Mononuclear cell (primary cell): Measurements from ENCODE around the gene SNCAIP. TPM values are rescaled to one million over a fixed set of nuclear protein-coding genes. Genes with fewer than 3 reads are reported as not detected.

Source experiments
- H3K27me3 ChIP-seq: 2 replicates; pipeline ENCODE4 v1.6.0; 2011; ENCODE audit warnings: low read length, control low read depth; ENCODE audit not compliant: insufficient read depth
- H3K4me1 ChIP-seq: 2 replicates; pipeline ENCODE4 v1.5.1; 2011; ENCODE audit warnings: mild to moderate bottlenecking, low read length, control low read depth; ENCODE audit not compliant: insufficient read depth
- H3K4me3 ChIP-seq: 2 replicates; pipeline ENCODE4 v1.5.1; 2011; ENCODE audit warnings: mild to moderate bottlenecking, low read length, moderate library complexity
- H3K9me3 ChIP-seq: 2 replicates; pipeline ENCODE4 v1.5.1; 2011; ENCODE audit warnings: low read depth, mild to moderate bottlenecking, control low read depth, low read length
- total RNA-seq: library from RNA; depleted of rRNA; stranded (reverse); fragments of >200 nt; gene quantifications from one replicate; pipeline ENCODE4 v1.2.3, GENCODE V29; 2012

The SNCAIP gene
- total RNA-seq, 1 donor: not detected

DNA sequence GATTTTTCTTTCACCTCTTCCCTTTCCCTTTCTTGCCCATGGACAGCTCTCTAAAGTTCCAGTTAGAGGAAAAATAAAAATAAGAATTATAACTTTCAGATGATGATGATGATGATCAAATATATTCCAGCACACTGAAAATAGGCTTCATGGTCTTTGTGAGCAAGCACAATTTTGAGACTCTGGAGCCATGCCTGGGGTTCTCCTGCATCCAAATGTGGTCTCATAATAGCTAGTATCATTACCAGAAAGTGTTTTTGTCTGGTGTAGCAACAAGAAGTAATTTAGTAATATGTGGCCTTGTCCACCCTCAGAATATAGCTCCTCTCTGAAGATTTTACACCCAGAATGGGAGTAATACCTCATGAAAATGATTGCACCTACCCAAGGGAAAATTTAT lies 150.4 kb downstream of the SNCAIP start:
- no peaks in the 10 kb centered on the region for H3K27me3 ChIP-seq

DNA sequence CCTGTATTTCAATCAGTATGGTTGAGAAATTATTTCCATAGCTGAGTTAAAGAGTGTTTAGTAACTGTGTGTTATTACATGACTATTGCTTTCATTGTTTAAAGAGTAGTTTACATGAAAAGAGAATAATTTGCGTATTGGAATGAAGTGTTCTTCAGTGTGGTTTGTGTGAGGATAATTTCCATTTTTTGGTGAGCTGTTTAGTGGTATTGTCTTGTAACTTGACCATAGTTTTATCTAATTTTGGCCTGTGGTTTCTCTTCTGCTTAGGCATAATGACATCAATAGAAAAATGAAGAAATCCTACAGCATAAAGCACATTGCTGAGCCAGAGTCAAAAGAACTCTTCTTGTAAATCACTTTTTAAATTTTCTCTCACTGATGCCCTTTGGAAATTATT lies 151.2 kb downstream of the SNCAIP start:
- H3K4me1 ChIP-seq: no peaks in the 10 kb centered on the region
- no peak overlapping the region for H3K4me3 ChIP-seq
- no peaks in the 10 kb centered on the region for H3K9me3 ChIP-seq
- no peaks in the 10 kb centered on the region for H3K27me3 ChIP-seq

More for the DNA sequence above, 150.4 kb downstream of the SNCAIP start:
- Histone ChIP-seq H3K4me1 (no peaks in the 10 kb centered on the region), H3K9me3 (no peaks in the 10 kb centered on the region), H3K4me3 (no peak overlapping the region)

DNA sequence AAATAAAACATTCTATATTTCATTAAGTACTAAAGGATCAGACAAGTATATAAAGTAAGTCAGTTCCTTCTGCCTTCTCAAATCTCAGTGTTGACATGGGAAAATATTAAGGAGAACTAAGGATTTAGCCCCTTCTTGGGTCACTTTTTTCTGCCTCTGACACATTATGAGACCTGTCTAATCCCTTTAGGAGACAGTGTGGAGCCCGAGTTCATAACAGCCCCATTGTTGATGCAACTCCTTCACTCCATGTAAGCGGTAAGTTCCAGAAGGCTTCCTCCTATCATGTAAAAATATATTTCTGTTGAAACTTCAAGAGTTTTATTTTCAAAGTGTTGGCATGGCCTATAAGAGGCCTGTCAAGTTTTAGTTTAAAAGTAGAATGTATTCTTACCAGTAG lies 152.2 kb downstream of the SNCAIP start:
- Histone ChIP-seq H3K4me1 (no peaks in the 10 kb centered on the region), H3K9me3 (no peaks in the 10 kb centered on the region), H3K4me3 (no peak overlapping the region), H3K27me3 (no peaks in the 10 kb centered on the region)

DNA sequence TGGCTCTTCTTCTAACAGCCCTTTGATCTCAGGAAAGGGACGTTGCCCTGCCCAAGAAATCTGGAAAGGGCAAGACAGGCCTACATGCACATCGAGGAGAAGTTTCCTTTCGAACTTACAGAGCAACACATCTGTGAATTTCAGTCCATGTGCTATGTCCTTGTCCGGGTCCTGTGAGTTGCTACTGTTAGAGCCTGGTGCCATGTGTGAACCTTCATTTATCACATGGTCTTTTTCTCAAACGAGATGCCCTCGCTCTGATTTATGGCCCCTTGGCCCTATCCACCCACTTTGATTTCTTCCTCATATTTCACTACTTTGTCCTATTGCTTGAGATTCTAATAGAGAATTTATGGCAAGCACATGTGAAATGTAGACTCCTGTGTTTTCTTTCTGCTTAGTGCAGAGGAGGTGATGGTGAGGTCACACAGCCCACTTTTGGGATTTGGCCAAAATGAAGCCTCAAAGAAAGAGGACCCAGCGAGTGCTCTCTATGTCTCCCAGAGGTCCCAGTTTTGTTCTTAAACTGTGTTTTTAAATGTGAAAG lies 153.1 kb downstream of the SNCAIP start:
- H3K4me3 ChIP-seq: no peak overlapping the region
- no peaks in the 10 kb centered on the region for H3K27me3 ChIP-seq
- H3K4me1 ChIP-seq: no peaks in the 10 kb centered on the region
- no peaks in the 10 kb centered on the region for H3K9me3 ChIP-seq

DNA sequence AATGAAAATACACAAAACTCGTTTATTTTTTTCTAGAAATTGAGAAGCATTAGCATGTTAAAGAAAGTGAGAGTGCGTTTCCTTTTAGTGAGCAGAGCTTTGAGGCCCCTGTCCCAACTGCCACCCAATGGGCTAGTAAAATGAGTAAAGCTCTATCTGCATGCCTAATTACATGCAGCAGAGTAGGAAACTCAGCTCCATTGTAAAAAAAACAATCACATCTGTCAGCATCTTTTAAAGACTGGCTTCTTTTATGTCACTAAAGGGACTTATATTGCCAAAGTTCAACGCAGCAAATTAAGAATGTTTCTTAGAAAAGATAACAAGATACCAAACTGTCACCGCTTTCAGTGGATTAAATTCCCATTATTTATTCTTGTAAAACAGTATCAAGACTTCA lies 154.0 kb downstream of the SNCAIP start:
- H3K4me1 ChIP-seq: no peaks in the 10 kb centered on the region
- no peaks in the 10 kb centered on the region for H3K9me3 ChIP-seq
- H3K4me3 ChIP-seq: no peak overlapping the region
- no peaks in the 10 kb centered on the region for H3K27me3 ChIP-seq

DNA sequence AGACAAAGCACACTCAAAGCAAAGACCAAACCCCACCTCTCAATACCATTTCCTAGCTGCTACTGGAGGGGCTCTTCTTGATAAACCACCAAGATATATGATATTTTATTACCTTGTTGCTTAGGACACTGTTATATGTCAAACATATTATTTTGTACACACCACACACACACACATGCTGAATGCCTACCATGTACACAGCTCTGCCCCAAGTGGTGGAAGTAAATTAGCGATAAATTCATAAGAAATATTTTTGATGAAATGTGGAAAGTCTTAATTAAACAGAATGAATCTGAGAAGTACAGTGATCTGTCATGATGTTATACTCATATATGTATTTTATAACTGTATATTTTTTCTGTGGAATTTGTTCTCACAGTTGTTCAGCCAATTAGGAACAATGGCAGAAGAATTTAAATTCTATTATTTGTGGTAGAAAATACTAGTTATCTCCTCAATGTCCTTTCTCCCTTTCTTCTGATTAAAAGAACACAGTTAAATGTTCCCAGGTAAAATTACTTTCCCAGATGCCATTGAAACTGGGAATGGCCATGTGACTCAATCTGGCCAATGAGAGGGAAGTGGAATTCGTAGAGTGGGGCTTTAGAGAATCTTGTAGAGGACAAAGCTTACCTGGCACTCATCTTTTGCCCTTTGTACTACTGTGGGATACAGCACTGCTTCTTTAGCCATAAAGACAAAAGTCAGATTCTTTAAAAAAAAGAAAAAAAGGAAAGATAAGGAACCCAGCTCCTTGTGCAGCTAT lies 156.5 kb downstream of the SNCAIP start:
- no peaks in the 10 kb centered on the region for H3K27me3 ChIP-seq
- H3K4me1 ChIP-seq: peaks cover 6% of the 10 kb centered on the region

DNA sequence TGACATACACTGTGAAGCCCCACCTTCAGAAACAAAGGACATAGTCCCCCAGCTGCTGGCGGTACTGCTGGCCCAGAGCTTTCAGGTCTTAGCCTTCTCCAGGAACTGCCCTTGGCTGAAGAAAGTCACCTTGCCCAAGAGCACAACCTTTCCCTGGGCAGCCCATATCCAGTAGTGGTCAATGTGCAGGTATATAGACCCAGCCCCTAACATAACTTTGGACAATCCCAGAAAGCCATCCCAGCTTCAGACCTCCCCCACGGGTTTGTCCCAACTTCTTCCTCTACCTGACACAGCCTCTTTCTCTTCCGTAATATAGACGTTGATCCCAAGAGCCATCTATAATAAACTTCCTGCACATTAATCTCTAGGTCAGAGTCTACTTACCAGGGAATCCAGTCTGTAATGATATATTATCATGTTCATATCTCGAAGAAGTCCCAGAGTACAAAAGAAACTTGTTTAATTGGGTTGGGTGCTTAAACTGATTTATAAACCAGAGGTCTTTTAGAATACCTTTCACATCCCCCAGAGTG lies 157.4 kb downstream of the SNCAIP start:
- H3K4me1 ChIP-seq: peaks cover 8% of the 10 kb centered on the region
- H3K27me3 ChIP-seq: no peaks in the 10 kb centered on the region
- no peaks in the 10 kb centered on the region for H3K9me3 ChIP-seq

More for the DNA sequence above, 156.5 kb downstream of the SNCAIP start:
- Histone ChIP-seq H3K4me3 (no peak overlapping the region), H3K9me3 (no peaks in the 10 kb centered on the region)

DNA sequence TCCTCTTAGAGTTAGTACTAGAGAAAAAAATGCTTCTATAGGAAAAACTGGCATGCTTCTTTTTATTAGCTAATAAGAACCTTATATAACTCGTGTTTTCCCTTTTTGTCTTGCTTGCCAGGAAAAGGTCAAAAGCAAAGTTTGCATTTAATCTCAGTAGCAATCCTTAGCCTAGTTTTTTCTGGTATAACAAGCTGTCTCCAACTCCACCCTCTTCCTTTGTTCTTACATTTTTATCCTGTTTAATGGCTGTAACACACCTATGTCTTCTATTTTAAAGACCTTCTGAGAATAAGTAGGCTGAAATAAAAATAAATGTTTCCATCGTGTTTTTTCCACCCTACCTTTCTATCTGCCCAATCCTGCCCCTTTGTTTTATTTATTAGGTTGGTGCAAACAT lies 158.3 kb downstream of the SNCAIP start:
- H3K4me1 ChIP-seq: peaks cover 8% of the 10 kb centered on the region

More for the DNA sequence above, 157.4 kb downstream of the SNCAIP start:
- no peak overlapping the region for H3K4me3 ChIP-seq

DNA sequence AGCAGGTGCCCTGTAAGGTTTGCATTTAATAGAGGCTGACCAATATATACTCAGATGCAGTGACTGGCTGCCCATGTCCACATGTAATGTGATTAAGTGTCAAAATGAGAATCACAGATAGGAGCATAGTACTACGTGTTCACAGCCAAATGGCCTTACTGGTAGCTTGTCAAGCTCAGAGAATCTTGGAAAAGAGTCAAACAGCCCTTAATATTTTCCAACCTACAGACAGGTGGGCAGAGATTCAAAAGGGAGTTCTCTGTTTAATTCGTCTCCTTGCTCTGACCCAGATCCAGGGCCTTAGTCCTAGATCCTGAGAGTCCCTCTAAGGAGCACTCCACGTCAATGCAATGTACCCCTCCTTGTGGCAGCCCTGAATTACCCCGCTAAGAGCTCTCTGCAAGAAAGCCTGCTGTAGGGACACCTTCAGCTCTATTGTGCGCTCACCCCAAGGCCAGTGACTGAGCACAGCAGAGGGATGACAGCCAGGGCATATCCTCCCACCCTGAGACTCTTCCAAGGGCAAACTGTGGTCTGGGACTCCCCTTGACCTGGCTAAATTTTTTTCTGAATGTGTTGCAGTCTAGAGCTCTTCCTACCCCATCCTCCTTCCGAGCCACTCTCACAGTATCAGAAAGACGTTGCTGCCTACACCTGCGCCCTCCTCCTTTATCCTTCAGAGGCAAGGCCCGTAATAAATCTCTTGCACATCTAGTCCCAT lies 159.2 kb downstream of the SNCAIP start:
- Histone ChIP-seq H3K9me3 (no peaks in the 10 kb centered on the region), H3K4me1 (peaks cover 8% of the 10 kb centered on the region), H3K4me3 (no peak overlapping the region), H3K27me3 (no peaks in the 10 kb centered on the region)

More for the DNA sequence above, 158.3 kb downstream of the SNCAIP start:
- H3K9me3 ChIP-seq: no peaks in the 10 kb centered on the region
- H3K4me3 ChIP-seq: no peak overlapping the region
- no peaks in the 10 kb centered on the region for H3K27me3 ChIP-seq

DNA sequence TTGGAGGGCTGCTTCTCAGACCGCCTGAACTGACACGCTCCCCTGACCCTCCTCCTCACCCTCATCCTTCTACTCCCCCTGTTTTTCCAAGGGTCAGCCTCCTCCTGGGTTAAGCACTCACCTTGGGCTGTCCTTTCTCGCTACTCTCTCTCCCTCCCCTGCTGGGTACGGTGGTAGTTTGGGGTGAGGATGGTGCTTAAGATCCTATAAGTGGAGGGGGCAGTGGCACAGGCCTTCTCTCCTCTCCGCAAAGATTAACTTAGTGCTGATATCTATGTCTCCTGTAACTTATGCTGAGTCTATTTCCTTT lies 159.7 kb downstream of the SNCAIP start:
- H3K9me3 ChIP-seq: no peaks in the 10 kb centered on the region
- H3K4me3 ChIP-seq: no peak overlapping the region
- H3K27me3 ChIP-seq: no peaks in the 10 kb centered on the region
- H3K4me1 ChIP-seq: peaks cover 8% of the 10 kb centered on the region

DNA sequence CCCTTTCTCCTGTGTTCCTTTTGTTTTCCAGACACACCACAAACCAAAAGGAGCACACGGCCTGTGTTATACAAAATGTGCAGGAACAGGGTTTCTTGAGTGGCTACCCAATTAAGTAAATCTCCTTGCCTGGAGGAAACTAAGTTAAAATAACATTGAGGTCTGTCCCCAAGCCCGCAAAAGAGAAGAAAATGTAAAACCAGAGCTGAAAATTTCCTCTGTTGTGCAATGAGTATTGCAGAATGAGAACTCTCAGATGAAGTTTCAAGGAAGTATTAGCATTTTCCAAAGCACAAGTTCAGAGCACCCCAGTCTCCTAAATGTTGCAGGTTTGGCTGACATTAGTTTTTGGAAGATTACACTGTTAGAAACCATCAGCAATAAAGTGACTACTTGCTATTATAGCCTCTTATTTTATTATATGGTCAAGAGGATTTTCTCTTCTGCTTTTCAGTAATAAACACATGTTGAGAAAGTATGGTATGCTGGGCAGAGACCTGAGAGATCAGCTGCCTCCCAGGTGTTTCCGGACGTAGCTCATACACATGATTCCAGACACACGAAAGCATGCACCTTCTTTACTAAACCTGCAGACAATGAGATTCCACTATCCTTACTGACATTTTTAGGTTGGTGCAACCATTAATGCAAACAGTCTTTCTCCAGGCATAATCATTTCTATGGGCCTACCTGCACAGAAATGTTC lies 161.3 kb downstream of the SNCAIP start:
- H3K27me3 ChIP-seq: no peaks in the 10 kb centered on the region
- H3K4me1 ChIP-seq: peaks cover 8% of the 10 kb centered on the region
- H3K4me3 ChIP-seq: no peak overlapping the region
- no peaks in the 10 kb centered on the region for H3K9me3 ChIP-seq

DNA sequence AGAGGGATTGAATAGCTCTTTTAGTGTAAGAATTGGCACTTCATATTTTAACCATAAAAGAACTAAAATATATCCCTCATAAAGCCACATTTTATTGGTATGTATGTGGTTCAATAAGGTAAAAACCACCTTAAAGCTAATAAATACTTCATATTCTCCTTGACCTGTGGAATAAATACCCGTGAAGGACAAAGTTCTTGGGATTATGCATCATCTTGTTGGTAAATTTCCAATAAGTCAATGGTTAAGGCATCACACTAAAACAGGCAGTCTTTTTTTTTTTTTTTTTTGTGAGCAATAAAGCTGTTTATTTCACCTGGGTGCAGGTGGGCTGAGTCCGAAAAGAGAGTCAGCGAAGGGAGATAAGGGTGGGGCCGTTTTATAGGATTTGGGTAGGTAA lies 161.9 kb downstream of the SNCAIP start:
- Histone ChIP-seq H3K4me1 (peaks cover 8% of the 10 kb centered on the region), H3K27me3 (no peaks in the 10 kb centered on the region), H3K9me3 (no peaks in the 10 kb centered on the region), H3K4me3 (no peak overlapping the region)

DNA sequence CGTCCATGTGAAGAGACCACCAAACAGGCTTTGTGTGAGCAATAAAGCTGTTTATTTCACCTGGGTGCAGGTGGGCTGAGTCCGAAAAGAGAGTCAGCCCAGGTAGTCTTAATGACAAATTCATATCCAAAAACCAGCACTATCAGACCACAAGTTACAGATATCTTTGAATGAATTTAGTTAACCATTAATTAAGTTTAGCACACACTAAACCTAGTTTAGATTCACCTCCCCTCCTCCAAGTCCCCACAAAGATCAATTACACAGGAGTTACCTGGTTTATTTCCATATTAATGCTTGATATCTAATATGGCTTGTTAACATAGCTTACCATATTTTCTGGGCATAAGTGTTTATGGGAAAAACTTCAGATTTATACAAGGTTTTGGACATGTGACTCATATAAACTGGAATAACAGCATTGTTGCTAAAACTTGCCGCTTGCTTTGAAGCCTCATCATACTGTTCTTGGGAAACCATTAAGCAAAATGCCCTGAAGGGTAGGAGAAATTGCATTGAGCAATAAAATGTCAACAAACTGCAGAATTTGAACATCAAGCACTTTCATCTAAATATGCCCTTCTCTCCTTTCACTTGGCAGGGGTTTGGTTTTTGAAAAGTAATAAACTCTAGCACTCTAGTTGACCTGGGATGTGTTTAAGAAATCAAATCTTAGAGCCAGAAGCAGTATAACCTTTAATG lies 166.9 kb downstream of the SNCAIP start:
- Histone ChIP-seq H3K4me1 (no peaks in the 10 kb centered on the region), H3K27me3 (no peaks in the 10 kb centered on the region), H3K4me3 (no peak overlapping the region), H3K9me3 (no peaks in the 10 kb centered on the region)

DNA sequence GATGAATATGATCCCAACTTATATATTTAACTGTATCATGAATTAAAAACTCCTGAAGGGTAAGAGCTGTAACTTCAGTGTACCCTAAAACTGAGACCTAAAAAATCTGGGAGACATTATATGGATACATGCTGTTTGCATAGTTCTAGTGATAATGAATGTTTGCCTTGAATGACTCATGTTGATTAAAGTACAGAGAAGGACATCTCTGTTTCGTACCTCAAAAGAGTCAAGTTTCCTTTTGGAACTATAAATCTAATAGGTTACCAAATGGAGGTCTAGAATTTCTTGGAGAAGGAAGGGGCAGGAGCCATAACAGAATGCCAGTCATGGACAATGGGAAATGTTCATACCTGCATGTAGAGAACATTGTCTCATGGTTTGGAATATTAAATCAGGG lies 168.1 kb downstream of the SNCAIP start:
- Histone ChIP-seq H3K27me3 (no peaks in the 10 kb centered on the region), H3K4me1 (no peaks in the 10 kb centered on the region), H3K4me3 (no peak overlapping the region), H3K9me3 (peaks cover 2% of the 10 kb centered on the region)
